ENCODE measurements around the gene YBX2.

Gene YBX2

DNA sequence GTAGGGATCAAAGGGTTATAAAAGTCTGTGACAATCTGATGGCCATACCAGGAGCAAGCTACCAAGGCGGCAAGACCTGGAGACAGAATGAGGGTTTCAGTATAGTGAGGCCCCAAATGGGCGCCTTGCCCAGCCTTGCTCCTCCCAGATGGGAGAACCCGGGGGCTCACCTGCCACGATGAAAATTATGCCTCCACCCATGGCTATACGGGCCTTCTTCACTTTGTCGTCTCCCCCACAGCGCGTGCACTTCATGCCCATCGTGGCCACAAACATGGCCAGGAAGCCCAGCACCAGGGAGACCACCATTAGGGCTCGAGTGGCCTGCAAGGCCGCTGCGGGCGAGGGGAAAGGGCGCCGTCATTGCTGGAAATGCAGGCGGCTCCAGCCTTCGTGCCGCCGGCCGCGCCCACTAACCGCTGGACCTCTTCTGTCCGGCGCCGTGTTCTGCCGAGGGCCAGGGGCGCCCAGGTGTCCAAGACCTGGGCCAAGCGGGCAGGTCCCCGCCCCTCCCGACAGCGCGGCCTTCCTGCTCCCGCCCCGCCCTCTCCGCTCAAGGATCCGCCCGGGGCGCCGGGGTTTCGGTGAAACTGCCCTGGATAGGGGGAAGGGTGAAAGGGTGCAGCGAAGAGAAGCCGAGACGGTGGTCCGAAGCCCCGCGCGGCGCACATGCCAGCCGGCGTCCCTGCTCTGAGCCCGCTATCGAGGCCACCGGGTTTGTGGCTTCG is 33.6 kb downstream of the YBX2 start:
- TF ChIP-seq, protein P1, sequence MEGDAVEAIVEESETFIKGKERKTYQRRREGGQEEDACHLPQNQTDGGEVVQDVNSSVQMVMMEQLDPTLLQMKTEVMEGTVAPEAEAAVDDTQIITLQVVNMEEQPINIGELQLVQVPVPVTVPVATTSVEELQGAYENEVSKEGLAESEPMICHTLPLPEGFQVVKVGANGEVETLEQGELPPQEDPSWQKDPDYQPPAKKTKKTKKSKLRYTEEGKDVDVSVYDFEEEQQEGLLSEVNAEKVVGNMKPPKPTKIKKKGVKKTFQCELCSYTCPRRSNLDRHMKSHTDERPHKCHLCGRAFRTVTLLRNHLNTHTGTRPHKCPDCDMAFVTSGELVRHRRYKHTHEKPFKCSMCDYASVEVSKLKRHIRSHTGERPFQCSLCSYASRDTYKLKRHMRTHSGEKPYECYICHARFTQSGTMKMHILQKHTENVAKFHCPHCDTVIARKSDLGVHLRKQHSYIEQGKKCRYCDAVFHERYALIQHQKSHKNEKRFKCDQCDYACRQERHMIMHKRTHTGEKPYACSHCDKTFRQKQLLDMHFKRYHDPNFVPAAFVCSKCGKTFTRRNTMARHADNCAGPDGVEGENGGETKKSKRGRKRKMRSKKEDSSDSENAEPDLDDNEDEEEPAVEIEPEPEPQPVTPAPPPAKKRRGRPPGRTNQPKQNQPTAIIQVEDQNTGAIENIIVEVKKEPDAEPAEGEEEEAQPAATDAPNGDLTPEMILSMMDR (IDR thresholded peaks at IDR 0.05; ENCODE audit: unreplicated experiment in 3 of 3): no peak
- Mint-ChIP-seq H3K27me3 (ENCODE audit: low read depth) (peaks cover 68% of the 10 kb centered on the region), H3K27ac (peak overlapping the region in 2 of 3 experiments; percentile 18 to 75), H3K4me1 (peaks cover 11% of the 10 kb centered on the region), H3K9me3 (no peaks in the 10 kb centered on the region), H3K4me3 (peak overlapping the region; percentile 54 to 77 (median 76)), H3K36me3 (ENCODE audit: low read depth) (peaks cover 32% of the 10 kb centered on the region)

DNA sequence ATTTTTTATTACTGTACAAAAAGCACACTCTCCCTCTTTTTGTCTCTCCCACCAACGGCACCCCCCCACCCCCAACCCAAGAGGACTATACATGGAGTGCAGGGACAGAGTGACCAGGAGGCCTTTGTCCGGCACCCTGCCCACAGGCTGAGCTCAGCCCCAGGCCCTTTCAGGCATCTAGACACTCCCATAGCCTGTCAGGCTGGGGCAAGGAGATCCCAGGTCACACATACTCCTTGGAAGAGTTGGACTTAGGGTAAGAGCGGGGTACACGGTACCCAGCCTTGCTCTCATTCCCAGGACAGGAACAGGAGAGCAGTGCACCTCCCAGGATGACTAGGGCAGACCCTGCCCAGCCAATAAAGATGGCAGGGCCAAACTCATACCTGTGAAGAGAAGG is 34.3 kb downstream of the YBX2 start:
- H3K4me3 Mint-ChIP-seq: peak overlapping the region; percentile 54 to 76 (median 63)
- H3K4me1 Mint-ChIP-seq: peaks cover 11% of the 10 kb centered on the region
- peaks cover 61% of the 10 kb centered on the region for H3K27me3 Mint-ChIP-seq (ENCODE audit: low read depth)

DNA sequence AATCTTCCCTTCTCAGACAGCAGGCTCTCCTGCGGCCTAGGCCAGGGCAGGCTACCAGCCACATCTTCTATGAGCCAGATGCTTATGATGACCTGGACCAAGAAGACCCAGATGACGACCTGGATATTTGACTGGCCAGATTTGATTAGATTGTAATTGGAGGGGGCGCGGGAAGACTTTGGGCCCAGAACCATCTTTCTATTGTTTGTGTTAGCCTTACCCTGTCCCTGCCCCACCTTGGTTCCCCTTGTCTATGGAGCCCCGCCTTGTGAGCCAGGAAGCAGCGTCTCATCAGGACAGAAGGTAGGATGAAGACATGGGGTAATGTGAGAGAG is 34.9 kb downstream of the YBX2 start:
- Mint-ChIP-seq H3K4me1 (peaks cover 11% of the 10 kb centered on the region), H3K4me3 (peak overlapping the region; percentile 24 to 65 (median 44))

More for the DNA sequence above, 34.3 kb downstream of the YBX2 start:
- H3K27ac Mint-ChIP-seq: peak overlapping the region in 2 of 3 experiments; percentile 18 to 37
- no peaks in the 10 kb centered on the region for H3K9me3 Mint-ChIP-seq
- TF ChIP-seq, protein P1 (IDR thresholded peaks at IDR 0.05; ENCODE audit: unreplicated experiment in 3 of 3): no peak
- H3K36me3 Mint-ChIP-seq (ENCODE audit: low read depth): peaks cover 32% of the 10 kb centered on the region

DNA sequence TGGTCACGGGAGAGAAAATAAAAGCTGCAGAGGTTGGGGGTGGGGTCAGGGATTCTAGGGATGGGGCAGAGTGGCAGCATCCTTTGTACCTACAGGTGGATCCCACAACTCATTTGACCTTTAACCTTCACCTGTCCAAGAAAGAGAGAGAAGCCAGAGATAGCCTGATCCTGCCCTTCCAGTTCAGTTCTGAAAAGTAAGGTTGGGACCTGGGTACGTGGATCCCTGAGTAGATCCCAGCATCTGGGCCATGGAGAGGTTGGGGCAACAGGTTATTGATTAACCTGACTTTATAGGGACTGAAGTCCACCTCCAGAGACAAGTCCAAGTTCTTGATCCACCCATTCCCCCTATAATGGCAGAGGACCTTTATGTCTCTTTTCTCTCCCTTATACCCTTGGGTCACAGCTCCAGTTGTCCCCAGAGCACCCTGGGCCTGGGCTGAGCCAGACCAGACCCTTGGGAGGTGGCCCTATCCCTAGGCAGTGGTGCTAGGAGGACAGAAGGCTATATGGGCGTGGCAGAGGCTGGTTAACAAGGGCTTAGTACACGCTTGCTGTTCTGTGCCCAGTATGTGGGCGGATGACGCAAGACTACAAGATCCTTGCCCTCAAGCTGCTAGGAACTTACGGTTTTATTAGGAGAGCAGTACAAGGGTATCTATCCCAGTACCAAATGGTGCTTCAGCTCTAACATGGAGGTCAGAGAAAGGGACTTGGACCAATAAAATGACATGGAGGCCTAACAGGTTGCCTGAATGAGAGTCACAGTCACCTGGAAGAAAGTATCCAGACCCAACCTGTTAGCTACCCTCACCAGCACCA is 35.5 kb downstream of the YBX2 start:
- Mint-ChIP-seq H3K9me3 (no peaks in the 10 kb centered on the region), H3K4me1 (peaks cover 8% of the 10 kb centered on the region), H3K27me3 (ENCODE audit: low read depth) (peaks cover 49% of the 10 kb centered on the region), H3K4me3 (peak overlapping the region; percentile 24 to 65 (median 44)), H3K36me3 (ENCODE audit: low read depth) (peaks cover 41% of the 10 kb centered on the region), H3K27ac (peak overlapping the region in 2 of 3 experiments; percentile 43 to 79)
- TF ChIP-seq, protein P1 (IDR thresholded peaks at IDR 0.05; ENCODE audit: unreplicated experiment in 3 of 3): no peak

More for the DNA sequence above, 34.9 kb downstream of the YBX2 start:
- TF ChIP-seq, protein P1 (IDR thresholded peaks at IDR 0.05; ENCODE audit: unreplicated experiment in 3 of 3): no peak
- peak overlapping the region in 1 of 3 experiments; percentile 79 for H3K27ac Mint-ChIP-seq
- peaks cover 37% of the 10 kb centered on the region for H3K36me3 Mint-ChIP-seq (ENCODE audit: low read depth)
- no peaks in the 10 kb centered on the region for H3K9me3 Mint-ChIP-seq
- peaks cover 55% of the 10 kb centered on the region for H3K27me3 Mint-ChIP-seq (ENCODE audit: low read depth)

DNA sequence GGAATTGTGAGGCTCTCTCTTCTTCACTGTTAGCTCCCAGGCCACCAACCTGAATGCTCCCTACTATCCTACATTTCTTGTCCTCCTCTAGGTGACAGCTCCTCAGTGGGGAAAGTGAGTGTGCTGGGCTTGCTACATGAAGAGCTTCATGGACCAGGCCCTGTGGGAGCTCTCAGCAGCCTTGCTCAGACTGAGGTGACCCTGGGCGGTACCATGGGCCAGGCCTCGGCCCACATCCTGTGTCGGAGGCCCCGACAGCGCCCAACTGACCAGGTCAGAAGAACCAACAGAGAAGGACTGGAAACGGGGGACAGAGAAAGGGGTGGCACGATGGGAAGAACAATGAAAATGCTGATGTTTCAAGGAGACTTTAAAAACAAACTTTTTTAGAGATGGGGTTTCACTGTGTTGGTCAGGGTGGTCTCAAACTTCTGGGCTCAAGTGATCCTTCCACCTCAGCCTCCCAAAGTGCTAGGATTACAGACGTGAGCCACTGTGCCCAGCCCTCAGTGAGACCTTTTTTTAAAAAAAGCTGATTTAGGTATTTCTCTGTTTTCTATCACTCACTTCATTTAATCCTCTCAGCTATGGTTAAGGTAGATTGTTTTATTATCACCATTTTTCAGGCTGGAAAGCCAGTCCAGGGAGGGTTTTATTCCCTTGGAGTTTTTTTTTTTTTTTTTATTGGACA is 37.5 kb downstream of the YBX2 start:
- Mint-ChIP-seq H3K27me3 (ENCODE audit: low read depth) (peaks cover 30% of the 10 kb centered on the region), H3K4me1 (peaks cover 13% of the 10 kb centered on the region), H3K4me3 (peak overlapping the region in 1 of 3 experiments; percentile 13), H3K27ac (peak overlapping the region in 1 of 3 experiments; percentile 49), H3K36me3 (ENCODE audit: low read depth) (peaks cover 51% of the 10 kb centered on the region), H3K9me3 (no peaks in the 10 kb centered on the region)
- TF ChIP-seq, protein P1 (IDR thresholded peaks at IDR 0.05; ENCODE audit: unreplicated experiment in 3 of 3): no peak
